ENCODE measurements around the gene ERC2. TPM values are rescaled to one million over a fixed set of nuclear protein-coding genes. Genes with fewer than 3 reads are reported as not detected.

The ERC2 gene
- polyA plus RNA-seq, 2 of the 4 experiments (the other 2 are of a cell fraction), result 0.16 TPM; not detected in 1

- Histone ChIP-seq H3K4me2 (no peak overlapping the region), H3K4me3 (no peak overlapping the region), H3K27ac (no peak overlapping the region), H3K9me3 (no peaks in the 10 kb centered on the region), H3K4me1 (no peaks in the 10 kb centered on the region)
- POLR2A ChIA-PET, result no interaction called here
- TF ChIP-seq FOSL2 (IDR thresholded peaks at IDR 0.05) (no peak), FOSL2 (CRISPR knock-in tag; IDR thresholded peaks at IDR 0.05) (no peak), MYC (IDR thresholded peaks at IDR 0.05; ENCODE audit: borderline replicate concordance, low read length) (no peak), CHD2 (IDR thresholded peaks at IDR 0.05; ENCODE audit: low read length, partially characterized antibody) (no peak), CBX8 (IDR thresholded peaks at IDR 0.05) (no peak), KDM1A (IDR thresholded peaks at IDR 0.05; ENCODE audit: low read depth) (no peak), JUNB (IDR thresholded peaks at IDR 0.05) (no peak), HMGXB4 (CRISPR knock-in tag; IDR thresholded peaks at IDR 0.05; ENCODE audit: borderline replicate concordance) (no peak), NFE2L2 (conservative IDR thresholded peaks at IDR 0.05; ENCODE audit: low read length) (no peak), USF2 (IDR thresholded peaks at IDR 0.05) (no peak), REST (IDR thresholded peaks at IDR 0.05) (no peak), ATOH8 (CRISPR knock-in tag; IDR thresholded peaks at IDR 0.05; ENCODE audit: low read depth) (no peak), KDM5A (IDR thresholded peaks at IDR 0.05) (no peak)
- WGBS (ENCODE audit: missing lambda C conversion rate), result 22% methylated on average over 4 of the region's 4 CpGs
- CTCF ChIA-PET, result interaction anchor here (2.2 kb wide), 1 partner anchor 11 kb away, joined by 15 read pairs; no protein-coding TSS in a partner anchor
- ATAC-seq (no peak), FAIRE-seq (no peak), DNase-seq (ENCODE audit: low read depth in 1 of 2, low spot score in 1 of 2) (no peak)
These were observed 15.9 kb upstream of the ERC2 start for GRCh38 chr3:56484122-56484521.

GRCh38 chr3:56477646-56478045 is 9.4 kb upstream of the ERC2 start:
- DNase-seq (ENCODE audit: low read depth in 1 of 2, low spot score in 1 of 2) (no peak), ATAC-seq (no peak), FAIRE-seq (no peak)
- Histone ChIP-seq H3K9me3 (no peaks in the 10 kb centered on the region), H3K27ac (no peak overlapping the region), H3K4me2 (no peak overlapping the region), H3K4me1 (no peaks in the 10 kb centered on the region), H3K4me3 (no peak overlapping the region)
- no peak for TF ChIP-seq HOXB13 (CRISPR knock-in tag; IDR thresholded peaks at IDR 0.05; ENCODE audit: low read depth)
- no peak for TF ChIP-seq RNF2 (IDR thresholded peaks at IDR 0.05; ENCODE audit: borderline replicate concordance, low read depth)
- TF ChIP-seq HOXB5 (CRISPR knock-in tag; IDR thresholded peaks at IDR 0.05), result no peak
- CTCF ChIA-PET, result no interaction called here
- 0% methylated on average over 3 of the region's 3 CpGs for WGBS (ENCODE audit: missing lambda C conversion rate)
- POLR2A ChIA-PET, result no interaction called here

- no peak overlapping the region for H3K4me2 ChIP-seq
- H3K27ac ChIP-seq, result no peak overlapping the region
- DNase-seq (ENCODE audit: low read depth in 1 of 2, low spot score in 1 of 2), result no peak
- H3K4me1 ChIP-seq, result no peaks in the 10 kb centered on the region
- H3K4me3 ChIP-seq, result no peak overlapping the region
- H3K9me3 ChIP-seq, result no peaks in the 10 kb centered on the region
- POLR2A ChIA-PET, result no interaction called here
- 0% methylated on average over 1 of the region's 1 CpG for WGBS (ENCODE audit: missing lambda C conversion rate)
- CTCF ChIA-PET, result interaction anchor here (1.6 kb wide), 1 partner anchor 30 kb away, joined by 4 read pairs; no protein-coding TSS in a partner anchor
- no peak for ATAC-seq
- FAIRE-seq, result no peak
- no peak for TF ChIP-seq SREBF2 (IDR thresholded peaks at IDR 0.05)
- no peak for TF ChIP-seq ATOH8 (CRISPR knock-in tag; IDR thresholded peaks at IDR 0.05; ENCODE audit: low read depth)
- TF ChIP-seq CTCF (IDR thresholded peaks at IDR 0.05), result no peak
- TF ChIP-seq HDAC2 (IDR thresholded peaks at IDR 0.05), result no peak
- TF ChIP-seq HOXB13 (CRISPR knock-in tag; IDR thresholded peaks at IDR 0.05; ENCODE audit: low read depth), result no peak
- no peak for TF ChIP-seq RCOR1 (IDR thresholded peaks at IDR 0.05; ENCODE audit: low read depth, low read length)
- TF ChIP-seq PBX3 (IDR thresholded peaks at IDR 0.05), result no peak
- no peak for TF ChIP-seq HOXA7 (CRISPR knock-in tag; IDR thresholded peaks at IDR 0.05)
These were observed 8.5 kb upstream of the ERC2 start for GRCh38 chr3:56476771-56477170.
